Lower lobe of right lung (tissue), 2 donors: Measurements from ENCODE around the gene EMP1. TPM values are rescaled to one million over a fixed set of nuclear protein-coding genes. Genes with fewer than 3 reads are reported as not detected.
A peak's percentile ranks its signal among the peaks of the same experiment; 100 is the strongest.

Experiments used
- ATAC-seq, 2 donors: fragments of 200-7000 bp; cut with Tn5 transposase; one replicate each; pipeline ENCODE4 v1.9.1; 2020 to 2022; ENCODE audit warnings: mild to moderate bottlenecking in 2 of 2, moderate library complexity in 2 of 2
- DNase-seq: peaks from one replicate; pipeline ENCODE4 v3.0.0-alpha.2; 2020
- H3K27ac ChIP-seq: fragments of 200-600 bp; one replicate; pipeline ENCODE4 v1.8.0; 2022
- H3K27me3 ChIP-seq: fragments of 200-600 bp; one replicate; pipeline ENCODE4 v1.8.0; 2022; ENCODE audit warnings: low read depth
- H3K36me3 ChIP-seq: fragments of 200-600 bp; one replicate; pipeline ENCODE4 v1.8.0; 2022; ENCODE audit warnings: mild to moderate bottlenecking
- H3K4me1 ChIP-seq: fragments of 200-600 bp; one replicate; pipeline ENCODE4 v1.8.0; 2022
- H3K4me3 ChIP-seq: fragments of 200-600 bp; one replicate; pipeline ENCODE4 v1.8.0; 2022; ENCODE audit warnings: mild to moderate bottlenecking
- H3K9me3 ChIP-seq: fragments of 200-600 bp; one replicate; pipeline ENCODE4 v1.8.0; 2022
- intact Hi-C: fragments of 100-400 bp; cut with DNase I; formaldehyde crosslinking; loops from one replicate; pipeline ENCODE4 v1.11.0; 2022
- total RNA-seq: library from RNA; stranded (reverse); fragmentation: NEBNext Ultra II Directional; extraction: Animal tissue kit (Norgen Biotek cat#: 25700); gene quantifications from one replicate; pipeline ENCODE4 v1.2.1, GENCODE V29; 2021
- TF ChIP-seq, protein P1 (sequence below): fragments of 200-600 bp; IDR thresholded peaks from one replicate; pipeline ENCODE4 v1.8.0; 2022; ENCODE audit warnings: antibody characterized with exemption, mild to moderate bottlenecking
- donor health status: DM: no; HTN: yes; CAD: no; lungs with severe emphysema.

EMP1 gene
- total RNA-seq, 1 donor from 2014 or later, result 195 TPM

DNA sequence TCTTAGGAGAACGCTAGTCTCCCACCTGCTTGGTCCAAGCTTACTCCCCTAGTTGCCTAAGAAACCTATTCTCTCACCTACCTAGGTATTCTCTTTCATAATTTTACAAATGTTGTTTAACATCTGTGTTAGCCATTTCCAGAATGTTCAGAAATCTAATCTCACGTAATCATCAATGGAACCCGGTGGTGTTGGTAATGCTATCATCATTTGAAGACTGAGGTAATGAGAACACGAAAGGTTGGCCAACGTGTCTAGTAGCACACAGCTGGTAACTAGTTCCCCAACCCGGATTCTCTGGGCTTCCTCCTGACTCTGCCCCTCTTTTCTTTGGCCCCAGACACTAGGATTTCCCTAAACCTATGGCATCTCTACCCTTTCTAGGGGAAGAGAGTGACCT, 43.8 kb upstream of the EMP1 start:
- Histone ChIP-seq H3K4me3 (no peak overlapping the region), H3K9me3 (no peaks in the 10 kb centered on the region), H3K27me3 (no peaks in the 10 kb centered on the region), H3K36me3 (no peaks in the 10 kb centered on the region), H3K4me1 (peaks cover 27% of the 10 kb centered on the region), H3K27ac (no peak overlapping the region)
- DNase-seq (no peak), ATAC-seq (no peak)
- intact Hi-C loops, result no loop called here
- TF ChIP-seq, protein P1, sequence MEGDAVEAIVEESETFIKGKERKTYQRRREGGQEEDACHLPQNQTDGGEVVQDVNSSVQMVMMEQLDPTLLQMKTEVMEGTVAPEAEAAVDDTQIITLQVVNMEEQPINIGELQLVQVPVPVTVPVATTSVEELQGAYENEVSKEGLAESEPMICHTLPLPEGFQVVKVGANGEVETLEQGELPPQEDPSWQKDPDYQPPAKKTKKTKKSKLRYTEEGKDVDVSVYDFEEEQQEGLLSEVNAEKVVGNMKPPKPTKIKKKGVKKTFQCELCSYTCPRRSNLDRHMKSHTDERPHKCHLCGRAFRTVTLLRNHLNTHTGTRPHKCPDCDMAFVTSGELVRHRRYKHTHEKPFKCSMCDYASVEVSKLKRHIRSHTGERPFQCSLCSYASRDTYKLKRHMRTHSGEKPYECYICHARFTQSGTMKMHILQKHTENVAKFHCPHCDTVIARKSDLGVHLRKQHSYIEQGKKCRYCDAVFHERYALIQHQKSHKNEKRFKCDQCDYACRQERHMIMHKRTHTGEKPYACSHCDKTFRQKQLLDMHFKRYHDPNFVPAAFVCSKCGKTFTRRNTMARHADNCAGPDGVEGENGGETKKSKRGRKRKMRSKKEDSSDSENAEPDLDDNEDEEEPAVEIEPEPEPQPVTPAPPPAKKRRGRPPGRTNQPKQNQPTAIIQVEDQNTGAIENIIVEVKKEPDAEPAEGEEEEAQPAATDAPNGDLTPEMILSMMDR, result no peak

- ATAC-seq (no peak), DNase-seq (no peak)
- Histone ChIP-seq H3K27me3 (no peaks in the 10 kb centered on the region), H3K9me3 (no peaks in the 10 kb centered on the region), H3K4me1 (peaks cover 27% of the 10 kb centered on the region), H3K4me3 (no peak overlapping the region), H3K27ac (no peak overlapping the region), H3K36me3 (no peaks in the 10 kb centered on the region)
- TF ChIP-seq, protein P1, result no peak
- intact Hi-C loops, result no loop called here
Observed at GRCh38 chr12:13153180-13153579, 43.3 kb upstream of the EMP1 start.

- Histone ChIP-seq H3K9me3 (no peaks in the 10 kb centered on the region), H3K36me3 (no peaks in the 10 kb centered on the region), H3K27me3 (no peaks in the 10 kb centered on the region), H3K27ac (peak overlapping the region; percentile 42), H3K4me1 (peaks cover 22% of the 10 kb centered on the region), H3K4me3 (no peak overlapping the region)
- TF ChIP-seq, protein P1, result no peak
- ATAC-seq (peak; percentile 56 to 74), DNase-seq (no peak)
- intact Hi-C loops, result no loop called here
Observed at GRCh38 chr12:13154027-13154538, 42.4 kb upstream of the EMP1 start.

GRCh38 chr12:13154831-13155230, 41.7 kb upstream of the EMP1 start:
- Histone ChIP-seq H3K4me3 (no peak overlapping the region), H3K27ac (no peak overlapping the region), H3K36me3 (no peaks in the 10 kb centered on the region), H3K4me1 (peaks cover 22% of the 10 kb centered on the region), H3K9me3 (no peaks in the 10 kb centered on the region), H3K27me3 (no peaks in the 10 kb centered on the region)
- ATAC-seq (no peak), DNase-seq (no peak)
- TF ChIP-seq, protein P1, result no peak
- intact Hi-C loops, result no loop called here

- ATAC-seq (peak in 1 of 2 donors; percentile 30), DNase-seq (no peak)
- Histone ChIP-seq H3K4me3 (no peak overlapping the region), H3K4me1 (peaks cover 22% of the 10 kb centered on the region), H3K9me3 (no peaks in the 10 kb centered on the region), H3K27ac (no peak overlapping the region), H3K27me3 (no peaks in the 10 kb centered on the region), H3K36me3 (no peaks in the 10 kb centered on the region)
- intact Hi-C loops, result no loop called here
- TF ChIP-seq, protein P1, result no peak
Observed at GRCh38 chr12:13156277-13156676, 40.2 kb upstream of the EMP1 start.

- DNase-seq (no peak), ATAC-seq (no peak)
- Histone ChIP-seq H3K27me3 (no peaks in the 10 kb centered on the region), H3K4me1 (peaks cover 20% of the 10 kb centered on the region), H3K36me3 (no peaks in the 10 kb centered on the region), H3K9me3 (no peaks in the 10 kb centered on the region), H3K4me3 (no peak overlapping the region), H3K27ac (no peak overlapping the region)
- TF ChIP-seq, protein P1, result no peak
- intact Hi-C loops, result no loop called here
Observed at GRCh38 chr12:13161172-13161571, 35.4 kb upstream of the EMP1 start.
